Chondrocyte (in vitro differentiated cells): ENCODE results near the gene YWHAQ. TPM values are rescaled to one million over a fixed set of nuclear protein-coding genes. Genes with fewer than 3 reads are reported as not detected.

Source experiments
- DNase-seq: peaks from one replicate; pipeline ENCODE4 v3.0.0; 2021; ENCODE audit warnings: mixed read lengths, low spot score
- H3K27ac Mint-ChIP-seq: one replicate; pipeline ENCODE4 v1.8.0; 2021; ENCODE audit warnings: mild to moderate bottlenecking, moderate library complexity, mixed read lengths; ENCODE audit not compliant: unreplicated experiment
- H3K27me3 Mint-ChIP-seq: 2 replicates; pipeline ENCODE4 v1.8.0; 2021; ENCODE audit warnings: low read depth, mixed read lengths
- H3K36me3 Mint-ChIP-seq: 2 replicates; pipeline ENCODE4 v1.8.0; 2021; ENCODE audit warnings: low read depth, mixed read lengths
- H3K4me1 Mint-ChIP-seq: 2 replicates; pipeline ENCODE4 v1.8.0; 2021; ENCODE audit warnings: low read depth, mild to moderate bottlenecking, mixed read lengths
- H3K4me3 Mint-ChIP-seq: one replicate; pipeline ENCODE4 v1.8.0; 2021; ENCODE audit warnings: mild to moderate bottlenecking, moderate library complexity, mixed read lengths; ENCODE audit not compliant: unreplicated experiment
- H3K9me3 Mint-ChIP-seq: 2 replicates; pipeline ENCODE4 v1.8.0; 2021; ENCODE audit warnings: low read depth, mixed read lengths
- CTCF ChIP-seq: fragments of 200-600 bp; sonication (generic); IDR thresholded peaks from 2 replicates; pipeline ENCODE4 v1.5.0; 2021; ENCODE audit warnings: antibody characterized with exemption, mild to moderate bottlenecking, moderate library complexity
- total RNA-seq: library from RNA; stranded (reverse); gene quantifications from 3 replicates; pipeline ENCODE4 v1.2.1, GENCODE V29; 2021

Gene YWHAQ
- total RNA-seq, 1 donor from 2014 or later = 247 TPM

GRCh38 chr2:9655441-9656269 lies 24.9 kb upstream of the YWHAQ start:
- DNase-seq = no peak
- no peaks in the 10 kb centered on the region for H3K9me3 Mint-ChIP-seq
- no peaks in the 10 kb centered on the region for H3K36me3 Mint-ChIP-seq
- H3K4me3 Mint-ChIP-seq = no peak overlapping the region
- peaks cover 43% of the 10 kb centered on the region for H3K4me1 Mint-ChIP-seq
- no peak for TF ChIP-seq CTCF
- H3K27me3 Mint-ChIP-seq = no peaks in the 10 kb centered on the region
- peak overlapping the region; percentile 87 for H3K27ac Mint-ChIP-seq

DNA sequence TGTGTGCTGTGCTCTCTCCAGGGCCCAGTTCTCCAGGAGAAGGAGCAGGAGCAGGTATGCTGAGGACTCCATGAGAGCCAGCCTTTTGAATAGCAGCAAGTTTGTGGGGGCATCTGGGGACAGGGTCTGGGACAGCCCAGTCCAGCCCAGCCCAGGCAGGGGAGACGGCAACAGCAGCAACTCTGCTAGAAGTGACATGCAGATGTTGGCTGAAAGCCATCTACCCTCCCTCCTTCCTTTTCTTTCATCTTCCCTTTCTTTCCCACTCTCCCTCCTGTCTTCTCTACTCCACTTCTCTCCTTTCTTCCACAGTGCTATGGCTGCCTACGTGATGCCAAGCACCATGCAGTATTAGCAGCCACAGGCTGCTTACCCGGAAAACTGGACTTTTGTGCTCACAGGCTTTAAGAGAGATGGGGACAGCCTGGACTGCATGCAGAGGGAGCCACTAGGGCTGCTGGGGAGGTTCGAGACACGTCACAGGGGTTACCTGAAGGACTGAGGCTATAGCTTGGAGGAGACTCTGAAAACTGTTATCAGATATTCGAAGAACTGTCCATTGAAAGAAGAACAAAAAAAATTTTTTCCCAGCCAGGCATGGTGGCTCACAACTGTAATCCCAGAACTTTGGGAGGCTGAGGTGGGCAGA lies 23.8 kb upstream of the YWHAQ start:
- Mint-ChIP-seq H3K4me1 (peaks cover 43% of the 10 kb centered on the region), H3K36me3 (no peaks in the 10 kb centered on the region), H3K27me3 (no peaks in the 10 kb centered on the region), H3K4me3 (no peak overlapping the region), H3K27ac (no peak overlapping the region), H3K9me3 (no peaks in the 10 kb centered on the region)
- no peak for TF ChIP-seq CTCF
- no peak for DNase-seq

DNA sequence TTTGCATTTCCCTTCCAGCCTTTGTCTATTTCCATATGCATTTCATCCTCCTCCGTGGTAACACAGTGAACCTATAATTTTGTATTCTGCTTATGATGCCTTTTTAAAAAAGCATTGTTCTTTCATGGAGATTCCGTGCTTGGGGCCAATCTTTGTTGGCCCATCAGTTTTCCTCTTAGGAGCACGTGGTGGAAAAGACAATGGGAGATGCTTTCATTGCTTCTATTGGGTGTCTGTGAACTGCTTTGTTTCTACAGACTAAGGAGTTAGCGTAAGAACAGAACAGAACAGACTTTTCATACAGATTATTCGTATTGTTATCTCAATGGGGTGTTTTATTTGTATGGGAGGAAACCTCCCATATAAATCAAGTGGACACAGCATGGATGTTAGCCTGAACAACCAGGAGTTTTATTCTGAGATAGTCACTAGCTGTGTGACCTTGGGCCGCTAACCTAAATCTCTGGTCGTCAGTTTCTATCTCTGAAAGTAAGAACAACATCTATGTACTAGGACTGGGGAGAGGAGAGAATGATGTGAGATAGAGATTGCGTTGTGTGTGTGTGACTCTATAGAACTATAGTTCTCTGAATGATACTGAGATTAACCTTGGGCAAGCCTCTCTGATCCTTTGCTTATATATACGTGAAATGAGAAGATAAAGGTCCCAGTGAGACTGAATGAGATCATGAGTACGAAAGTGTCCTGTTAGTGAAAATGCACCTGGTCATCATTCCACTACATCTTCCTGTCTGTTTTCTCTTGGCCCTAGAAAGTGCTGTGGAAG lies 22.9 kb upstream of the YWHAQ start:
- no peak for DNase-seq
- Mint-ChIP-seq H3K9me3 (no peaks in the 10 kb centered on the region), H3K27ac (no peak overlapping the region), H3K36me3 (no peaks in the 10 kb centered on the region), H3K4me1 (peaks cover 38% of the 10 kb centered on the region), H3K4me3 (no peak overlapping the region), H3K27me3 (no peaks in the 10 kb centered on the region)
- TF ChIP-seq CTCF = no peak

GRCh38 chr2:9652898-9653479 lies 22.2 kb upstream of the YWHAQ start:
- Mint-ChIP-seq H3K36me3 (no peaks in the 10 kb centered on the region), H3K4me3 (no peak overlapping the region), H3K9me3 (no peaks in the 10 kb centered on the region), H3K27ac (no peak overlapping the region), H3K27me3 (peaks cover 1% of the 10 kb centered on the region), H3K4me1 (peaks cover 32% of the 10 kb centered on the region)
- no peak for DNase-seq
- no peak for TF ChIP-seq CTCF

DNA sequence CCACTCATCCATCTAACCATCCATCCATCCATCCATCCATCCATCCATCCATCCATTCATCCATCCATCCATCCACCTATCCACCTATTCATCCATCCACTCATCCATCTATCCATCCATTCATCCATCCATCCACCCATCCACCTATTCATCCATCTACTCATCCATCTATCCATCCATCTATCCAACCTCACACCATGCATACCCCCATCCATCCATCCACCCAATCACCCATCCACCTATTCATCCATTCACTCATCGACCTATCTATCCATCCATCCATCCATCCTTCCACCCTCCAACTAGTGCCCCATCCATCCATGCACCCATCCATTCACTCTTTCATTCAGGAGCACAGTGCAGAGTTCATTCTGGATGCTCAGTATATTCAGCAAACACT lies 21.5 kb upstream of the YWHAQ start:
- H3K4me3 Mint-ChIP-seq = no peak overlapping the region

More for the DNA sequence above, 21.5 kb upstream of the YWHAQ start:
- no peak overlapping the region for H3K27ac Mint-ChIP-seq
- no peak for TF ChIP-seq CTCF
- H3K4me1 Mint-ChIP-seq = peaks cover 26% of the 10 kb centered on the region
- DNase-seq = no peak
- peaks cover 3% of the 10 kb centered on the region for H3K27me3 Mint-ChIP-seq
- H3K36me3 Mint-ChIP-seq = no peaks in the 10 kb centered on the region
- H3K9me3 Mint-ChIP-seq = no peaks in the 10 kb centered on the region
